ENCODE data around the gene MRC2.

- TF ChIP-seq EZH2 (IDR thresholded peaks at IDR 0.05; ENCODE audit: insufficient read depth, poor library complexity, severe bottlenecking) (no peak), EZH2phosphoT487 (IDR thresholded peaks at IDR 0.05; ENCODE audit: insufficient read depth, low read depth) (no peak)
These were observed 26.0 kb upstream of the MRC2 start for GRCh38 chr17:62601471-62601870.

Data from GM23248 (cell line).